Measurements from ENCODE around the gene UBA52.

Gene UBA52

GRCh38 chr19:18608805-18609716 is 37.4 kb downstream of the UBA52 start:
- no peak for DNase-seq

DNA sequence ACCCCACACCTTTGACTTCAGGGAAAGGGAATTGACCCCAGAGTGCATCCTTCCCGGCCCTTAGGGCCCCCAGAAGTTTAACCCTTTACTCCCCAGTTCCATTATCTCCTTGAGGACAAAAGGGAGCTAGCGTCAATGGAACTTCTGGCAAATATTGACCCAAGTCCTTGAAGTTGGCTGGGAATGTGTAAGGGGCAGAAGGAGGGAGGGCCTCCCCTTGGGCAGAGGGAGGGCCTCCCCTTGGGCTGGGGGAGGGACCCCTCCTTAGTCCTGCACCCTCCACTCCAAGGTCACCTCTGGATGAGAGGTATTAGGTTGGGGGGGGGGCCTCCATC is 38.0 kb downstream of the UBA52 start:
- DNase-seq = no peak

DNA sequence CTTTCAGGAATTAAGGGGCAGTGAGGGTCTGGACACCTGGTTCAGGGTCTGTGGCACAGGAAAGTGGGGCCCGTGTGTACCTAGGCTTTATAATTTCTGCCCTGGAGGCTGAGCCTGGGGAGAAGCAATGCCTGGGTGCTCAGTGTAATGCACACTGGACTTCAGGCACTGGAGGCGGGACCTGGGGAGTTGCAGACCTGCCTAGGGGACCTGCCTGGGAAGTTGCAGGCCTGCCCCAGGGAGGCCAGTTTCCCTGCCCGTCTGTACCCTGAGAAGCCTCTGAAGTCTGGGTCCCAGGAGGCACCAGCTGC is 38.5 kb downstream of the UBA52 start:
- DNase-seq = no peak

DNA sequence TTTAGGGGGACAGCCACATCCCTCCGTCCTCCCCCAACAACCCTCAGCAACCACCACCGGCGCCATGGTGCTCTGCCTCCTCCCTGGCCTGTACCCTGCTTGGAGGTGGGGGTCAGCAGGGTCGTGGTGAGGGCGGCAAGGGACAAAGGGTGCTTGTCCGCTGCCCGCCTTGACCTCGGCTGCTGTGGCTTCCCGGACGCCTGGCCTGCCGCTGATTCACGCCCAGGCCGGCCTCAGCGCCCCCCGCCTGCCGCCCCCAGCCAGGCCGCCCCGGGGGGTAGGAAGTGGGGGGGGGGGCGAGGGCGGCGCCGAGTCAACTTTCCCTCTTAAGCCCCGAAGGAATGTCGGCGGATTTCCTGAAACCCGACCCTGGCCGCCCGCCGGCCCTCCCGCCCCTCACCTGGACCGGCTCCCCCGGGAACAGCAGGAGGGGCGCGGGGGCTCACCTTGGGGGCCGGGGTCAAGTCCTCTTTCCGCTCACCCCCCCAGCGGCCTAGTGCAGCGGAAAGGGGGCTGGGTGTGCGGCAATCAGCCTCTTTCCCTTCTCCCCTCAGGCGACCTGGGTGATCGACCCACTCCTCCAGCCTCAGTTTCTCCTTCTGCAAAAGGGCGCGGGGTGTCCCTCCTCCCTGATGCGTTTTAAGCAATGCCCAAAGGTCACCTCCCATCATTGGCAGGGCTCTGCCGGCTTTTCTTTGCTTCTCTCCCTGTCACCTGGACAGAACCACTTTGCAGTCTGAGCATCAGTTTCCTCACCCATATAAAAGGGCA is 39.1 kb downstream of the UBA52 start:
- no peak for DNase-seq

DNA sequence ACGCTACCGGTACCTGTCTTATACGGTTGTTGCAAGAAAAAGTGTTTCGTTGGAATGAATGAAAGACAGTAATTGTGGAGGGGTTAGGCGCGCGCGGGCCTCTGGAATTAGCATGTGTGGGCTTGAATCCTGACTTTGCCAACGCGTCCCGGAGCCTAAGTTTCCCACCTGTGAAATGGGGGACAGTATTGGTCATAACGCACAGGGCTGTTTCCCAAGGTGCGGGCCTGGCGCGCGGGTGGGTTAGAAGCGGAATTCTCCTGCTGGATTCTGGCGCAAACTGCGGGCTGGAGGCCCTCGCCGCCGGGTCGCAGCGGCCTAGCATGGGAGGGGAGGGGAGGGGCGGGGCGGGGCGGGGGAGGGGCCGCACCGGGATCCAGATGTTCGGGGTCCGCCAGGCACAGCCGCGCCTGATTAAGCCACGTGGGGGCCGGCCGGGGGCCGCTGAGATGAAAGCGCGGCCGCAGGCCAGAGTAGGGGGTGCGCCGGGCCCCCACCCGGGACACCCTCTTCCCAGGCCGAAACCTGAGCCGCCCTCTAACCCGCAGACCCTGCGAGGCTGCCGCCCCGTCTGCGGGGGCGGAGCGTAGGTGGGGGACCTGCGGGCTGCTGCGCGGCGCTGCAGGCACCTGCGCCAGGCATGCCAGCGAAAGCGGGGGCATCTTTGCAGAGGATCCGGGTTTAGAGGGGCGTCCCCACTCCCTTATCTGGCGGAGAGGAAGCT is 39.8 kb downstream of the UBA52 start:
- DNase-seq = no peak

DNA sequence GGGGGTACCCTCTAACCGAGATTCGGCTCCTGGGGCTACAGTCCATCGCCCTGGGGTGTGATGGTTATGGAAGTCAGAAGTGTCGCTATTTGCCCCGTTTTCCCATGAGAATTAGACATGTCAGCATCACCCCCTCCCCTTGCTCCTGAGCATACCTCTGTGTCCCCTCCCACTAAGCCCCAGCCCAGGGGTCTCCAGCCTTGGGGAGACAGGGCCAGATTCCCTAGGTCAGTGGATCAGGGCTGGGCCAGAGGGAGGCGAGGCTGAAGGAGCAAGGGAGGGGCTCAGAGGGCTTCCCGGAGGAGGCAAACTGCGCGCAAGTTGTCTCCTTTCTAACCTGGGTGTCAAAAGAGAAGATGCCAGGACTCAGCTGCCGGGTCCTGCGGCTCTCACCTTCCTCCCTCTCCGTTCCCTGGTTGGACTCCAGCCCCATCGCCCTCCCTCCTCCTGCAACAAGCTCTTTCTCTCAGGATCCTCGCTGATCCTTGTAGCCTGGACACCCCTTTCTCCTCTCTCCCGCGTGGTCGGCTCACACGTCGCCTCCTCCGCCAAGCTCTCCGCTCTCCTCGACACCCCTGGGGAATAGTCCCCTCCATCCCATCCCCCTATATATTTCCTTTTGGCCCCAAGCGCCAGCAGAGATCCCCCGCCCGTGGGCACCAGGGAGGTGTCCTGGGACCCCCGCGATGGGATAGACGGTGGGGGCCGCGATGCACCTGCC is 40.6 kb downstream of the UBA52 start:
- DNase-seq = no peak

DNA sequence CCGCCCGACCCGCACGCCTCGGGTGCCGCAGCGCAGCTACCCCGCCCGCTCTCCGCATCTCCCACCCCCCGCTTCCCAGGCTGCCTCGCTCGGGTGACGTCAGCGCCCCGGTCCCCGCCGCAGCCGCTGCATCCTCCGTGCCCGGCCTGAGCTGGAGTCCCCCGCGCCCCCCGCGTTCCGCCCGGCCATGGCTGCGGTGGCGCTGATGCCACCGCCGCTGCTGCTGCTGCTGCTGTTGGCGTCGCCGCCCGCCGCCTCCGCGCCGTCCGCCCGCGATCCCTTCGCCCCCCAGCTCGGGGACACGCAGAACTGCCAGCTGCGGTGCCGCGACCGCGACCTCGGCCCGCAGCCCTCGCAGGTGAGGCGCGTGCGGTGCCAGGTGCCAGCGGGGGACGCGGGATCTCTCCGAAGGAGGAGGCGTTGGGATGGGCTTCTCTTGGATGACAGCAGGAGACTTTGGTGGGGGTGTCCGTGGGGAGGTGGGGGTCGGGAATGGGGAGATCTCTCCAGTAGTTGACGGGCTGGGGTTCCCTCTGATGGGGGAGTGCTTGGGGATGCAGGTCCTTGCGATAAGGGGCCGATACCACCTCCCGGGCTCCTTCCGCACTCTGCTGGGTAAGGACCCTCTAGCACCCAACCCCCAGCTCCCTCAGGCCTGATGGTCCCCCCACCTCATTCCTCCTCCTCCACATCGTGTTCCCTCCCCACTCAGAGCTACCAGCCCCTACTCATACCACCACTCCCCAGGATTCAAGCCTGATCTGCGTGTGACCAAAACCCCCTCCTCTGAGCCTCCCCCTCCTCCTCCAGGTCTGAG is 41.3 kb downstream of the UBA52 start, which contains the start of gene TMEM59L:
TSS of gene TMEM59L (plus strand) at position 99 of the 817 bp plus-strand sequence. CDS start at position 188, 89 bp downstream.
- no peak for DNase-seq

DNA sequence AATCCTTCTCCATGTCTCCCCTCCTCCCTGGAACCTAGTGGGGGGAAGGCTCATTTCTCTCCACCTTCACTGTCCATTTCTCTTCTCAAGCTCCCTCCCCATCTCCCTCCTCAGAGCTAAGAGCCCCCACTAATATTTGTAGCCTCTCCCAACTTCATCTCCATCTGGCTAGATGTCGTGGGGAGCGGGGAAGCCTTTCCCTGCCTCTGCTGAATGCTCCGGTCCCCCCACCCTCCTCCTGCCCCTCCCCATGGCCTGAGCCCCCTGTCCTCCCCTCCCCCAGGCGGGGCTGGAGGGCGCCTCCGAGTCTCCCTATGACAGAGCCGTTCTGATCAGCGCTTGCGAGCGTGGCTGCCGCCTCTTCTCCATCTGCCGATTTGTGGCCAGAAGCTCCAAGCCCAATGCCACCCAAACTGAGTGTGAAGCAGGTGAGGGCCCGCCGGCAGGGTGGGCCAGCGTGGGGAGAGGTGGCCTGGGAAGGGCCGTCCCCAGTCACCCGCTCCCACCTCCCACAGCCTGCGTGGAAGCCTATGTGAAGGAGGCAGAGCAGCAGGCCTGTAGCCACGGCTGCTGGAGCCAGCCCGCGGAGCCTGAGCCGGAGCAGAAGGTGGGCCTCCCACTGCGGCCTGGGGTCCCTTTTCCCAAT is 42.1 kb downstream of the UBA52 start:
- DNase-seq = no peak

DNA sequence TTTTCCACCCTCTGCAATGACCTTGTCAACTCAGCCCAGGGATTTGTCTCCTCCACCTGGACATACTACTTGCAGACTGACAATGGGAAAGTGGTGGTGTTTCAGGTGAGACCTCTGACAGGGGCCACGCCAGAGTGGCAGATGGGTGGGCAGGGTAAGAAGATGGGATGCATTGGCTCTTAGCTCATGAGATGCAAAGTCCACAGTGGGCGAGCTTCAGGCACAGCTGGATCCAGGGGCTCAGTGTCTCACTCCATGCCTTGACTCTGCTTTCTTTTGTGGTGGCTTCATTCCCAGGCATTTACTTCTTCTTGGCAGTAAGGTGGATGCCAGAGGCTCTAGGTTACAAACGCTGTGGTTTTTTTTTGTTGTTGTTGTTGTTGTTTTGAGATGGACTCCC is 44.4 kb downstream of the UBA52 start:
- no peak for DNase-seq

- DNase-seq = no peak
These were observed 45.9 kb downstream of the UBA52 start for GRCh38 chr19:18617562-18617961.

- DNase-seq = no peak
These were observed 46.6 kb downstream of the UBA52 start for GRCh38 chr19:18618236-18618635.

- no peak for DNase-seq
These were observed 48.7 kb downstream of the UBA52 start for GRCh38 chr19:18620311-18620710.

- DNase-seq = no peak
These were observed 49.2 kb downstream of the UBA52 start for GRCh38 chr19:18620902-18621301.

DNA sequence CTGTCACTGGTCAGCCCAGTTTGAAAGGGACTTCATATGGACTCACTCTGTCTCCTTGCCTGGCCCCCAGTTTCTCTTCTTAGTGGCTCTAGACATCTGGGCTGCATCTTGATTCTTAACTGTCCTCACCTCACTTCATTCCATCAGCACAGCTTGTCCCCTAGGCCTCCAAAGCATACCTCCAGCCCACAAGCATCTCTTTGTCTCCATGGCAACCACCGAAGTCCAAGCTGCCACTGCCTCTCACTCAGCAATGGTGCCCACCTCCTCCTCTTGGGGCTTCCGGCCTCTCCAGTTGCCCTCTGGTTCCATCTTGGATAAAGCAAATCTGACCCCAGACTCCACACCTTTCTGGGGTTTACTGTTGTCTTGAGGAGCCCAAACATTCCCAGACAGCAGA is 55.2 kb downstream of the UBA52 start:
- no peak for DNase-seq
